D721Med (cell line): ENCODE data around the gene SECISBP2.

Experiments
- DNase-seq: peaks from one replicate; pipeline ENCODE4 v3.0.0; 2011; ENCODE audit warnings: low spot score; ENCODE audit not compliant: insufficient read length
- FAIRE-seq: peaks from 2 replicates; lab custom pipeline; 2011; peaks lifted over from hg19 to GRCh38; lab: Jason Lieb, UNC
- TF ChIP-seq, protein P1 (sequence below): IDR thresholded peaks from 2 replicates; pipeline ENCODE4 v1.5.1; 2012; ENCODE audit warnings: mild to moderate bottlenecking, control low read depth; ENCODE audit not compliant: insufficient read depth; ENCODE audit errors: missing control alignments

The SECISBP2 gene

DNA sequence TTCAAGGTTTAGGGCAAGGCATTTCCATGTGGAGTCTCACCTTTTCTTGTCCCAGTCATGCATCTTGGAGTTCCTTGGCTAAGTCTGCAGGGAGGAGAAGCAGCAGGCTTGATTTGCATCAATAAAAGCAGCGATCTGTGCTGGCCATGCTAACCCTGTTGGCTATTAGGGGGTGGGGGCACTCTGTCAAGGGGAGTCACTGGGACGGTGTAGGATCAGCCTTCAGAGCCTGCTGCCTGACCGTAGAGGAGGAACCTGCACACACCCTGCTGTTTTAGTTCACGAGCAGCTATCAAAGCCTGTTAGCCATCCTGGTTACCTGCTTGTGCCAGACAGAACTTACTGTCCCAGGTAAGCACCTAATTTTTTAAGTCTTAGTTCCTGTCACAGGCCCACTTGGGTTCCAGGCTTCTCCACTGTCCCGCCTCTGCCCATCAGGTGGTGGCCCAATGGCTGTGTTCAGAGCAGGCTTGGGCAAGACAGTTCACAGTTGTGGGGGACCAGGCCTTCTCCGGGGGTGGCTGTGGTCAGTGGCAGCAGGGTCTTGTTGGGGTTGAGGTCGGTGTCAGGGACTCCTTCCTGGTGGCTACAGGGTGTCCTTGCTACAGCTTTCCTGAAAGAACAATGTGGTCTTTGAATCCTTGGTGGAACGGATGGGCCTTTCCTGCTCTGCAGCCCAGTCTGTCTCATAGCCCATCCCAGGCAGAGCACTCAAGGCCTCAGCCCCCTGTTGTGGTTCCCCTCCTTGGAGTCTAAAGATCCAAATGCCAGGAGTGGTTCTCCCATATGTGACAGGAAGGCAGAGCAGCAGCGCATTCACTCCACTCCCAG lies 43.7 kb downstream of the SECISBP2 start:
- FAIRE-seq (no peak), DNase-seq (no peak)
- TF ChIP-seq, protein P1, sequence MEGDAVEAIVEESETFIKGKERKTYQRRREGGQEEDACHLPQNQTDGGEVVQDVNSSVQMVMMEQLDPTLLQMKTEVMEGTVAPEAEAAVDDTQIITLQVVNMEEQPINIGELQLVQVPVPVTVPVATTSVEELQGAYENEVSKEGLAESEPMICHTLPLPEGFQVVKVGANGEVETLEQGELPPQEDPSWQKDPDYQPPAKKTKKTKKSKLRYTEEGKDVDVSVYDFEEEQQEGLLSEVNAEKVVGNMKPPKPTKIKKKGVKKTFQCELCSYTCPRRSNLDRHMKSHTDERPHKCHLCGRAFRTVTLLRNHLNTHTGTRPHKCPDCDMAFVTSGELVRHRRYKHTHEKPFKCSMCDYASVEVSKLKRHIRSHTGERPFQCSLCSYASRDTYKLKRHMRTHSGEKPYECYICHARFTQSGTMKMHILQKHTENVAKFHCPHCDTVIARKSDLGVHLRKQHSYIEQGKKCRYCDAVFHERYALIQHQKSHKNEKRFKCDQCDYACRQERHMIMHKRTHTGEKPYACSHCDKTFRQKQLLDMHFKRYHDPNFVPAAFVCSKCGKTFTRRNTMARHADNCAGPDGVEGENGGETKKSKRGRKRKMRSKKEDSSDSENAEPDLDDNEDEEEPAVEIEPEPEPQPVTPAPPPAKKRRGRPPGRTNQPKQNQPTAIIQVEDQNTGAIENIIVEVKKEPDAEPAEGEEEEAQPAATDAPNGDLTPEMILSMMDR, result no peak

DNA sequence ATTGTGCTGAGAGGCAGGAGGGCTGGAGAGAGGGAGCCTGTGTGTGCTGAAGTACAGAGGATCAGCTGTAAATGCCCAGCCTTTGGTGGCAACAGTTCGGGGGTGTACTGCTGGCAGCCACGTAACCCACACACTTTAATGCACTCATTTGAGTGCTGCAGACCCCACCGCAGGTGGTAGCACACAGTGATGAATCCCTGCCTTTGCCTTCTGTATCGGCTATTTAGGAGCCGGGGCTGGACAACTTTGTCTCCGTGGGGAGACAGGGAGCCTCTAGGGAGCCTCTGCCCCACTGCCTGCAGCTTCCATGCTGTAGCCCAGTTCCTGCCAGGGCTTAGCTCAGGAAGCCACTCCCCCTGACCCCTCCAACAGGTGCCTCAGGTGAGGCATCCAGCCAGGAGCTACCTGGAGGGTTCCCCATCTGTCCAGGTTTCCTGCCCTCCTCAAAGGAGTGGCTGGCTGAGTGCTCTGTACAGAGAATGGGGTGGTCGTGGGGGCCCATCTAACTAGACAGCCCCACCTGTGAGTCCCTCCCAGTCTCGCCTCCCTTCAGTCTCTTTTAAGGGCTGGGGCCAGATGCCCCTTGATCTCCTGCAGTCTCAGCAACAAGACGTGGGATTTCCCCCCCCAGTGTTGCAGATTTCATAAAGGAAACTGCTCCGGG lies 44.5 kb downstream of the SECISBP2 start:
- FAIRE-seq (no peak), DNase-seq (no peak)

DNA sequence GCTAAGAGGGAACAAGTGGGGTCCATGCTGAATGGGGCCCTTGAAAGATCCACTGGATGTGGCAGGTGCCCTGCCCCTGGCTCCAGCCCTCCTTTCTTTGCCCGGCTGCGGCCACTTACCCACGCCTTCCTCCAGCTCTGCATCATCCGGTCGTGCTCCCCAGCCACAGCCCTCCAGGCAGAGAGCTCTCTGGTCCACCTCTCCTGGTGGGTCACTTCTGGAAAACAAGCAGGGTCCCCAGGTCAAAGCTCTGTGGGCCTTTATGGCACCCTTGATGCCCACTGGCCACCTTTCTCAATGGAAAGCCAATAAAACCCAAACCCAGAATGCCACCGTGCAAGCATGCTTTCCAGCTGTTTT lies 45.0 kb downstream of the SECISBP2 start:
- FAIRE-seq, result no peak
- TF ChIP-seq, protein P1, result no peak
- DNase-seq, result peak; percentile 12

More for the DNA sequence above, 44.5 kb downstream of the SECISBP2 start:
- TF ChIP-seq, protein P1, result no peak

DNA sequence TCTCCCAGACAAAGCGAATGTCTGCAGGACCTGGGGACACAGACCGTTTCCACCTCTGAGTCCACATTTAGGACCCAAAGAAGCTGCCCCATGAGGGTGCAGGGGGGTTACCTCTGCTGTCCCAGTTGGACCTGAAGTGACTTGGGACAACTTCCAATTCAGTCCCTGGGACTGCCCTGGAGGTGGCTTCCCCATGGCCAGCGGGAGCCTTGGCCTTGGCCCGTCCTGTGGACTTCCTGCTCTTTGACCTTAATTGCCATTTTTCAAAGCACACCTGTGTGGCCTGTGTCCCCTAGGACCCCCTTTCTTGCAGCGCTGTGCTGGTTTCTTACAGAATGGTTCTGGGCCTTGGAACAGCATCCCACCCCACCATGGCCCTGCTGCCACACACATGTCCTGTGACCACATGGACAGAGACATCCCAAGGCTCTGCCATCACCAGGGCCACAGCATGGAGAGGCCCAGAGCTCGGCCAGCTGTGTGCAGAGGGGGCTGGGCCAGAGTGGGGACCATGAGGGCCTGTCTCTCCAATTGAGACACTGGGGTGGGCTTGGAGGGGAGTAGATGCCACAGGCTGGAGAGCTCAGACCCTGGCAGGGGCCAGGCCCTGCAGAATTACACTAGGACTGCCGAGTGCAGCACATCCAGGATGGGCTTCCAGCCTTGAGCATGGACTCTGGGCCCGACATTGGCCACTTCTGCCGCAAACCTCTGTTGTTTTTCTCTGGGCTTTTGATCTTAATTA lies 45.8 kb downstream of the SECISBP2 start:
- TF ChIP-seq, protein P1, result no peak
- FAIRE-seq (no peak), DNase-seq (no peak)

DNA sequence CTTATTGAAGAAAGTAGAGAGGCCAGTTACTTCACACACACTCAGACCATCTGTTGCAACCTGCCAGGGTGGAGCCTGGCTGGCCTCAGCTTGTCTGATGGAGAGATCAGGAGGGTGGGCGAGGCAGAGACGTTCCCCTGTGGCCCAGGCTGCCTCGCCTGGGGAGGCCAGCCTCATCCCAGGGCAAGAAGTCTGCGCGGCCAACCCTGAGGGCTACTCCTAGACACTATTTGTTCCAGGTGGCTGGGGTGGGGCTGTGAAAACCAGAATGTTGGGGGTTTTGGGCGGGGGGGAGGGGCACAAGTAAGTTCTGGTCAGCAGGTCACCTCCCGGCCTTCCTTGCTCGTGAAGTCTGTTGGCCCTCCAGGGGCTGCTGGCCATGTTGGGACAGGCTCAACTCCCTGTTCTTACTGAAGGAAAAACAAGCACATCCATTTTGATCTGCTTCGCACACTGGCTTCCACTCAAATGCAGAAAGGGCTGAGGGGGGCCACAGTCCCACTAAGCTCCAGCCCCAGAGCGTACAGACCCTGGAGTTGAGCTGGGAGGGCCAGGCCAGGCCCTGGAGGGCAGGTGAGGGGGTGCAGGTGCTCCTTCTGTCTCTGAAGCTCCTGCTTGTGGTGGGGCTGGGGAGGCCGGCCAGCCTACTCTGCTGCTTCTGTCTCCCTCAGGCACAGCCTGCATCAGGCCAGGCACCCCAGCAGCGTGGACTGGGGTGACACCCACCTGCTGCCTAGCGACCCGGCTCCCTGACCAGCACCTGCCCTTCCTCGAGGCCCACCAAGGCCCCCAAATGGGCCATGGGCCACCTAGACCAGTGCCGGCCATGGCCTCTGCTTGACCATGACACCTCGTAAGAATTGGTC lies 46.6 kb downstream of the SECISBP2 start:
- no peak for FAIRE-seq
- TF ChIP-seq, protein P1, result no peak
- no peak for DNase-seq

DNA sequence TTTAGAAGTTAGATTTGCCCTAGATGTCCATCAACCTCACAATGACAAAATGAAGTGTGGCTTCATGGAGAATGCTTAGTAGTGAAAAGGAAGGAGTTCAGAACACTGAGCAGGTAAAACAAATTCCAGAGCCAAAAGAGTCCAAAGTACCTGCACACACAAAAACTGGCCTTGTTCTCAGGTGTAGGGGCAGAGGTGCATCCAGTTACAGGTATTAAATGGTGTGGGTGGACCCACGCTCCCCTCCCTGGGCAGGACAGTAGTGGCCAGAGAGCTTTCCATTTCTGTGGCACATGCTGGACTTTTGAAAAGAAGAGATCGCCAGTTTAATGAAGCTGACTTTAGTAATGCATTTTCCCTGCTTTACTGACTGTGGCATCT lies 47.2 kb downstream of the SECISBP2 start:
- FAIRE-seq, result no peak
- TF ChIP-seq, protein P1, result no peak
- no peak for DNase-seq
